Measurements from ENCODE around the gene NOXO1.
A peak's percentile ranks its signal among the peaks of the same experiment; 100 is the strongest.

Gene NOXO1

GRCh38 chr16:1981398-1981836 lies at the start of gene NOXO1:
TSS of gene NOXO1 (minus strand) at chr16:1981469. CDS start at chr16:1981179, 290 bp downstream.
- no peaks in the 10 kb centered on the region for H3K9me3 ChIP-seq (ENCODE audit: insufficient read depth, low read length)
- peak within 1 kb of the TSS; percentile 61 for H3K9ac ChIP-seq (ENCODE audit: insufficient read length, low read depth)
- no peak within 1 kb of the TSS for H3K4me3 ChIP-seq (ENCODE audit: insufficient read length, low read depth)
- peaks cover 29% of the 10 kb centered on the region for H3K4me1 ChIP-seq (ENCODE audit: insufficient read depth, insufficient read length)
- H3K27me3 ChIP-seq (ENCODE audit: insufficient read depth, insufficient read length) = no peaks in the 10 kb centered on the region
- DNase-seq (ENCODE audit: low read depth, low spot score) = no peak
- TF ChIP-seq SUZ12 (IDR thresholded peaks at IDR 0.05; ENCODE audit: extremely low read depth, insufficient read depth, insufficient read length) = no peak
- no peak for TF ChIP-seq ZNF274 (IDR thresholded peaks at IDR 0.05; ENCODE audit: low read depth, low read length)
- H3K36me3 ChIP-seq (ENCODE audit: insufficient read depth, insufficient read length, low read length) = peaks cover 56% of the 10 kb centered on the region

- H3K4me3 ChIP-seq (ENCODE audit: insufficient read length, low read depth) = no peak overlapping the region
- no peaks in the 10 kb centered on the region for H3K9me3 ChIP-seq (ENCODE audit: insufficient read depth, low read length)
- H3K4me1 ChIP-seq (ENCODE audit: insufficient read depth, insufficient read length) = peaks cover 55% of the 10 kb centered on the region
- TF ChIP-seq SUZ12 (IDR thresholded peaks at IDR 0.05; ENCODE audit: extremely low read depth, insufficient read depth, insufficient read length) = no peak
- no peak for TF ChIP-seq YY1 (IDR thresholded peaks at IDR 0.05; ENCODE audit: insufficient read depth, insufficient read length)
- TF ChIP-seq ZNF274 (IDR thresholded peaks at IDR 0.05; ENCODE audit: low read depth, low read length) = no peak
- no peak for DNase-seq (ENCODE audit: low read depth, low spot score)
- H3K36me3 ChIP-seq (ENCODE audit: insufficient read depth, insufficient read length, low read length) = peaks cover 15% of the 10 kb centered on the region
- H3K27me3 ChIP-seq (ENCODE audit: insufficient read depth, insufficient read length) = peaks cover 21% of the 10 kb centered on the region
- no peak overlapping the region for H3K9ac ChIP-seq (ENCODE audit: insufficient read length, low read depth)
These were observed 48.8 kb upstream of the NOXO1 start for GRCh38 chr16:2030036-2030435.

GRCh38 chr16:2029350-2029749 lies 48.1 kb upstream of the NOXO1 start:
- Histone ChIP-seq H3K36me3 (ENCODE audit: insufficient read depth, insufficient read length, low read length) (peaks cover 15% of the 10 kb centered on the region), H3K9me3 (ENCODE audit: insufficient read depth, low read length) (no peaks in the 10 kb centered on the region), H3K4me3 (ENCODE audit: insufficient read length, low read depth) (no peak overlapping the region), H3K9ac (ENCODE audit: insufficient read length, low read depth) (no peak overlapping the region), H3K4me1 (ENCODE audit: insufficient read depth, insufficient read length) (peaks cover 52% of the 10 kb centered on the region), H3K27me3 (ENCODE audit: insufficient read depth, insufficient read length) (peaks cover 24% of the 10 kb centered on the region)
- no peak for DNase-seq (ENCODE audit: low read depth, low spot score)
- TF ChIP-seq SUZ12 (IDR thresholded peaks at IDR 0.05; ENCODE audit: extremely low read depth, insufficient read depth, insufficient read length) (no peak), YY1 (IDR thresholded peaks at IDR 0.05; ENCODE audit: insufficient read depth, insufficient read length) (no peak), ZNF274 (IDR thresholded peaks at IDR 0.05; ENCODE audit: low read depth, low read length) (no peak)

GRCh38 chr16:2028620-2029220 lies 47.5 kb upstream of the NOXO1 start:
- Histone ChIP-seq H3K9me3 (ENCODE audit: insufficient read depth, low read length) (no peaks in the 10 kb centered on the region), H3K4me3 (ENCODE audit: insufficient read length, low read depth) (no peak overlapping the region), H3K27me3 (ENCODE audit: insufficient read depth, insufficient read length) (peaks cover 24% of the 10 kb centered on the region), H3K9ac (ENCODE audit: insufficient read length, low read depth) (no peak overlapping the region), H3K36me3 (ENCODE audit: insufficient read depth, insufficient read length, low read length) (peaks cover 15% of the 10 kb centered on the region), H3K4me1 (ENCODE audit: insufficient read depth, insufficient read length) (peaks cover 48% of the 10 kb centered on the region)
- TF ChIP-seq YY1 (IDR thresholded peaks at IDR 0.05; ENCODE audit: insufficient read depth, insufficient read length) = no peak
- no peak for TF ChIP-seq ZNF274 (IDR thresholded peaks at IDR 0.05; ENCODE audit: low read depth, low read length)
- TF ChIP-seq SUZ12 (IDR thresholded peaks at IDR 0.05; ENCODE audit: extremely low read depth, insufficient read depth, insufficient read length) = no peak
- no peak for DNase-seq (ENCODE audit: low read depth, low spot score)

- no peaks in the 10 kb centered on the region for H3K9me3 ChIP-seq (ENCODE audit: insufficient read depth, low read length)
- peak overlapping the region; percentile 61 for H3K4me3 ChIP-seq (ENCODE audit: insufficient read length, low read depth)
- TF ChIP-seq ZNF274 (IDR thresholded peaks at IDR 0.05; ENCODE audit: low read depth, low read length) = no peak
- no peak for TF ChIP-seq SUZ12 (IDR thresholded peaks at IDR 0.05; ENCODE audit: extremely low read depth, insufficient read depth, insufficient read length)
- TF ChIP-seq YY1 (IDR thresholded peaks at IDR 0.05; ENCODE audit: insufficient read depth, insufficient read length) = no peak
These were observed 46.9 kb upstream of the NOXO1 start for GRCh38 chr16:2028146-2028545.

GRCh38 chr16:2027024-2028010 lies 46.0 kb upstream of the NOXO1 start:
- Histone ChIP-seq H3K4me1 (ENCODE audit: insufficient read depth, insufficient read length) (peaks cover 36% of the 10 kb centered on the region), H3K9me3 (ENCODE audit: insufficient read depth, low read length) (no peaks in the 10 kb centered on the region), H3K9ac (ENCODE audit: insufficient read length, low read depth) (peak overlapping the region; percentile 66), H3K36me3 (ENCODE audit: insufficient read depth, insufficient read length, low read length) (peaks cover 14% of the 10 kb centered on the region), H3K27me3 (ENCODE audit: insufficient read depth, insufficient read length) (peaks cover 24% of the 10 kb centered on the region), H3K4me3 (ENCODE audit: insufficient read length, low read depth) (peak overlapping the region; percentile 61)
- DNase-seq (ENCODE audit: low read depth, low spot score) = no peak
- TF ChIP-seq YY1 (IDR thresholded peaks at IDR 0.05; ENCODE audit: insufficient read depth, insufficient read length) = no peak
- TF ChIP-seq SUZ12 (IDR thresholded peaks at IDR 0.05; ENCODE audit: extremely low read depth, insufficient read depth, insufficient read length) = no peak
- no peak for TF ChIP-seq ZNF274 (IDR thresholded peaks at IDR 0.05; ENCODE audit: low read depth, low read length)

More at GRCh38 chr16:2028146-2028545, 46.9 kb upstream of the NOXO1 start:
- Histone ChIP-seq H3K27me3 (ENCODE audit: insufficient read depth, insufficient read length) (peaks cover 24% of the 10 kb centered on the region), H3K36me3 (ENCODE audit: insufficient read depth, insufficient read length, low read length) (peaks cover 15% of the 10 kb centered on the region), H3K4me1 (ENCODE audit: insufficient read depth, insufficient read length) (peaks cover 42% of the 10 kb centered on the region), H3K9ac (ENCODE audit: insufficient read length, low read depth) (peak overlapping the region; percentile 66)
- no peak for DNase-seq (ENCODE audit: low read depth, low spot score)

Measured in NT2/D1 (cell line).